ENCODE measurements around the gene CD207. TPM values are rescaled to one million over a fixed set of nuclear protein-coding genes. Genes with fewer than 3 reads are reported as not detected.

CD207 gene
- total and polyA plus RNA-seq, 5 donors = 0.18 to 0.23 (median 0.20) TPM; not detected in 1

DNA sequence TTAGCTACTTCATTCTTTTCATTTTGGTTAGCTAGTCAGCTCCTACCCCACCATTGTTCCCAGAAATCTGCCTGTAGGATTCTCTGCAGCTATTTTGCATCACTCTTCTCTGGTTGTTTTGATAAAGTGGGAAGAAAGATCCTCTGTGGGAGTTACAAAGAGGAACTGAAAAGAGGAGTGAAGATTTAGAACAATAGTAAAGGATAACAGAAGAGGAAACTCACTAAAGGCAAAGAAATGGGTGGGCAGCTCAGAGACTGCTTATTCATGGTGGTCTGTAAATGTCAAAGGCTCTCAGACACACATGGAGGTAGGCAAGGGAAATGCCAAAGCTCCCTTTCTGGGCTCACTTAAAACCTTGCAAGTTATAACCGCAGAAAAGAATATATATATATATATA, 17.2 kb upstream of the CD207 start:
- Histone ChIP-seq H3K27ac (ENCODE audit: low read length) (no peak overlapping the region), H3K4me3 (ENCODE audit: low read length) (no peak overlapping the region), H3K27me3 (ENCODE audit: control insufficient read depth, insufficient read depth) (no peaks in the 10 kb centered on the region), H3K9me3 (ENCODE audit: control insufficient read depth, low read length) (no peaks in the 10 kb centered on the region), H3K4me1 (ENCODE audit: control insufficient read depth, insufficient read depth, low read length) (no peaks in the 10 kb centered on the region)
- no peak for DNase-seq
- ATAC-seq = no peak
- intact Hi-C loops (cut with DNase I) = no loop called here
- WGBS = 79% methylated on average over 1 of the region's 1 CpG

DNA sequence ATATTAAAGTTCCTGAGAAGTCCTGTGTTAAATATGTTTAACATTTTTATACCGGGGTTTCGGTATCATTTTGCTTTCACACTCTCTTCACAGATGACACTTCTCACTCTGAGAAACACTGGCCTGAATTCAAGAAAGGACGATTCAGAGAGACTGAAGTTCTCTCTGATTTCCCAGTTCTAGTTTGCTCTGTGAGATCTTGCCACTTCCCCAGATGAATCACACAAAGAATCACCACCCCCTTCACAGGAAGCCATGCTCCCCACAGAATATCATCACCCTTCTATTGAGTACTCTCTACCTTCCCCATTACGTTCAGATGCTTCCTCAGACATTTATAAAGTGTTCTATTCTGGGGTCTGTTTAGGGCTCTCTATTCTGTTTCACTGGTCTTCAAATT, 16.1 kb upstream of the CD207 start:
- H3K27ac ChIP-seq (ENCODE audit: low read length) = no peak overlapping the region
- no peak overlapping the region for H3K4me3 ChIP-seq (ENCODE audit: low read length)
- intact Hi-C loops (cut with DNase I) = no loop called here
- no peaks in the 10 kb centered on the region for H3K4me1 ChIP-seq (ENCODE audit: control insufficient read depth, insufficient read depth, low read length)
- H3K9me3 ChIP-seq (ENCODE audit: control insufficient read depth, low read length) = no peaks in the 10 kb centered on the region
- ATAC-seq = no peak
- 29% methylated on average over 4 of the region's 4 CpGs for WGBS
- no peaks in the 10 kb centered on the region for H3K27me3 ChIP-seq (ENCODE audit: control insufficient read depth, insufficient read depth)
- DNase-seq = no peak

DNA sequence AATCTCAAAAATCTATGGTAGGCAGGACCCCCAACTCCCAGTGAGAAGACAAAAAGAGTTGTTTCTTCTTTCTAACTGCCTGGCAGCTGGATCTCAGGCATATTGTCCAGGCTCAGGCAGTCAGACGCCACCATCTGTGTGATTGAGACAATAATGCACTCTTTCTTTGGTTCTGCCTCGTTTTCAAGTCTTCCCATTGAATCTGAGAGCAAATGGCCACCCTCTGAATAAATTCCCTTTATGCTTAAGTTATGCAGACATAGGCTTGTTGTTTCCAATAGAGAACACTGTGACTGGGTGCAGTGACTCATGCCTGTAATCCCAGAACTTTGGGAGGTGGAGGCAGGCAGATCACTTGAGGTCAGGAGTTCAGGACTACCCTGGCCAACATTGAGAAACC, 15.3 kb upstream of the CD207 start:
- Histone ChIP-seq H3K4me1 (ENCODE audit: control insufficient read depth, insufficient read depth, low read length) (no peaks in the 10 kb centered on the region), H3K27me3 (ENCODE audit: control insufficient read depth, insufficient read depth) (no peaks in the 10 kb centered on the region), H3K27ac (ENCODE audit: low read length) (no peak overlapping the region), H3K4me3 (ENCODE audit: low read length) (no peak overlapping the region), H3K9me3 (ENCODE audit: control insufficient read depth, low read length) (no peaks in the 10 kb centered on the region)
- ATAC-seq (no peak), DNase-seq (no peak)
- intact Hi-C loops (cut with DNase I) = no loop called here
- 54% methylated on average over 2 of the region's 2 CpGs for WGBS

DNA sequence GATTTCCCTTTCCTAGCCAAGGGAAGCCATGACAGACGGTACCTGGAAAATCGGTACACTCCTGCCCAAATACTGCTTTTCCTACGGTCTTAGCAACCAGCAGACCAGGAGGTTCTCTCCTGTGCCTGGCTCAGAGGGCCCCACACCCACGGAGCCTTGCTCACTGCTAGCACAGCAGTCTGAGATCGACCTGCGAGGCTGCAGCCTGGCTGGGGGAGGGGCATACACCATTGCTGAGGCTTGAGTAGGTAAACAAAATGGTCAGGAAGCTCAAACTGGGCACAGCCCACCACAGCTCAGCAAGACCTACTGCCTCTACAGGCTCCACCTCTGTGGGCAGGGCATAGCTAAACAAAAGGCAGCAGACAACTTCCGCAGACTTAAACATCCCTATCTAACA, 6.8 kb upstream of the CD207 start:
- intact Hi-C loops (cut with DNase I) = no loop called here
- Histone ChIP-seq H3K4me3 (ENCODE audit: low read length) (no peak overlapping the region), H3K9me3 (ENCODE audit: control insufficient read depth, low read length) (no peaks in the 10 kb centered on the region), H3K27ac (ENCODE audit: low read length) (no peak overlapping the region), H3K27me3 (ENCODE audit: control insufficient read depth, insufficient read depth) (no peaks in the 10 kb centered on the region), H3K4me1 (ENCODE audit: control insufficient read depth, insufficient read depth, low read length) (no peaks in the 10 kb centered on the region)
- ATAC-seq (no peak), DNase-seq (no peak)
- whole genome bisulfite sequencing = 89% methylated on average over 7 of the region's 7 CpGs

DNA sequence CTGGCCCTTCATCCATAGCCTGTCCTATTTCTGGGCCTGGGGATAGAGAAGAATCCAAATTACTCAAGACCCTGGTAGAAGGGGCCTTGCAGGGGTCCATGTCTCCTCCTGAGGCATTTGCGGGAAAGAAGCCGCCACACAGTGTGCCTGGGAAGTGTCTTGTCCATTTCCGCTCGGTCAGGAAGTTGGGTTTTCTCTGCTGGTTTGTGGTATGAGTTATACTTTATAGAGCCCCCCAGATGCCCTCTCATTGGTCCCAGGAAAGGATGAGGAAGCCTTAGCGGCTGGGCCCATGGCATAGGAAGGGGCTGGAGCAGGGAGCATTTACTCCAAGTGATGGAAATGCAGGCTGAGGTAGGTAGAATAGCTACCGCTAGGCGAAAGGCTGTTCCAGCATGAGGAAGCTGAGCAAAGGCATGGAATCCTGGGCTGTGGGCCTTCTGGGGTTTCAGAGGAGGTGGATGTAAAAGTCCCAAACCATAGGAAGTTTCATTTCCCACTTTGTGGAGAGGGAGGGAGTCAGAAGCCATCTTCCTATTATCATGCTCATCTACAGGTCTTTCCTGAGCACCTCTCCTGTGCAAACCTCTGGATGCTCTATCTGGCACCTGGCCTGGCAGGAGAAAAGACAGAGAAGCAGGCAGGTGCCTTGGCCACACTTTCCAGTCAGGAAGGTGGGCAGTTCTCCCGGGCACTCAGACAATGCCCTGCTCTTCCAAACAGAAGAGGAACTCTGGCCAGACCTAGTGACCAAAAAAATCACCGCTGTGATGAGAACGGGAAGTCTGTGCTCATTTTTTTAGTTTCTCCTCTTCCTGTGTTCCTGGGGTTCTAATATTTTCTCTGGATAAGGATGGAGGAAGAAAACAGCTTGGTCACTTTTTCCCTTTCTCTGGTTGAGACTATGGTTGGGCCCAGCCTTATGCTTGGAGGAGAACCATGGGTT, 2.6 kb upstream of the CD207 start:
- DNase-seq (peak in 1 of 3 donors; percentile 14), ATAC-seq (no peak)
- no peak overlapping the region for H3K27ac ChIP-seq (ENCODE audit: low read length)
- no peaks in the 10 kb centered on the region for H3K4me1 ChIP-seq (ENCODE audit: control insufficient read depth, insufficient read depth, low read length)
- H3K9me3 ChIP-seq (ENCODE audit: control insufficient read depth, low read length) = no peaks in the 10 kb centered on the region
- H3K27me3 ChIP-seq (ENCODE audit: control insufficient read depth, insufficient read depth) = no peaks in the 10 kb centered on the region
- 75% methylated on average over 10 of the region's 10 CpGs for WGBS
- H3K4me3 ChIP-seq (ENCODE audit: low read length) = no peak overlapping the region
- intact Hi-C loops (cut with DNase I) = no loop called here

DNA sequence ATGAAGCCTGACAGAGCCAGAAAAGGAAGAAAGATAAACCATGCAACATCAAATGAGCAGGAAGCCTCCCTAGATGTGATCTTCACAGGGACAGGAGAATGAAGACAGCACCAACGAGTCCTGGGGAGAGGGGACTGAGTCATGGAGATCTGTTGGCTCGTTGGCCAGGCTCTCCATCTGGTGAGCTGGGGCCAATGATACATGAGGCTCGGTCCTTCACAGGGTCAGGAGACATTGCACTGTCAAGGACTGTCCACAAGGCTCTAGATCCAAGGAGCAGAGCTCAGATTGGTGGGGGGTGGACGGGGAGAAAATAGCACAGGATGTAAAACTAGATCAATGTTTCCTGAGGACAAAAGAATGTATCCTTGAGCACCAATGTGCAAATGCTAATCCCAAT, 735 bp downstream of the CD207 start:
- Histone ChIP-seq H3K4me3 (ENCODE audit: low read length) (no peak overlapping the region), H3K9me3 (ENCODE audit: control insufficient read depth, low read length) (no peaks in the 10 kb centered on the region), H3K27me3 (ENCODE audit: control insufficient read depth, insufficient read depth) (no peaks in the 10 kb centered on the region), H3K27ac (ENCODE audit: low read length) (no peak overlapping the region), H3K4me1 (ENCODE audit: control insufficient read depth, insufficient read depth, low read length) (peaks cover 3% of the 10 kb centered on the region)
- intact Hi-C loops (cut with DNase I) = no loop called here
- DNase-seq = no peak
- 62% methylated on average over 4 of the region's 4 CpGs for whole genome bisulfite sequencing
- ATAC-seq = no peak

DNA sequence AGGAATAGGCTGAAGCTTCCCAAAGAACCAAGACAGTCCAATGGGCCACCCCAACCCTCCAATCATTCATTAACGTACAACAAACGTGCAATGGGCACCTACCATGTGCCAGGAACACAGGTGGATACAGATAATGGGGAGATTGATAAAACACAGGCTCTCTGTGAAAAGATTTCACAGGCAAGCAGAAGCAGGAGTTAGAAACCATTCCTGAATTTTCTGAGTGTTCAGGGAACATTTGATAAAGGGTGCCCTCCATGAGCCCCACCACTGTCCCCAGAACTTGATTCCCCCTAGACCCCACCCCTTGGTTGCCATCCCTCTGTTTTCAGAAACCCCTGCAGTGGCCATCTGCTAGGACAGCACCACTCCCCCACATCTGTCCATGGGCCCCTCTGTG, 1.5 kb downstream of the CD207 start:
- no peak overlapping the region for H3K4me3 ChIP-seq (ENCODE audit: low read length)
- no peak for ATAC-seq
- WGBS = 87% methylated on average over 2 of the region's 2 CpGs
- peaks cover 3% of the 10 kb centered on the region for H3K4me1 ChIP-seq (ENCODE audit: control insufficient read depth, insufficient read depth, low read length)
- H3K27me3 ChIP-seq (ENCODE audit: control insufficient read depth, insufficient read depth) = no peaks in the 10 kb centered on the region
- DNase-seq = no peak
- H3K27ac ChIP-seq (ENCODE audit: low read length) = no peak overlapping the region
- intact Hi-C loops (cut with DNase I) = no loop called here
- no peaks in the 10 kb centered on the region for H3K9me3 ChIP-seq (ENCODE audit: control insufficient read depth, low read length)

DNA sequence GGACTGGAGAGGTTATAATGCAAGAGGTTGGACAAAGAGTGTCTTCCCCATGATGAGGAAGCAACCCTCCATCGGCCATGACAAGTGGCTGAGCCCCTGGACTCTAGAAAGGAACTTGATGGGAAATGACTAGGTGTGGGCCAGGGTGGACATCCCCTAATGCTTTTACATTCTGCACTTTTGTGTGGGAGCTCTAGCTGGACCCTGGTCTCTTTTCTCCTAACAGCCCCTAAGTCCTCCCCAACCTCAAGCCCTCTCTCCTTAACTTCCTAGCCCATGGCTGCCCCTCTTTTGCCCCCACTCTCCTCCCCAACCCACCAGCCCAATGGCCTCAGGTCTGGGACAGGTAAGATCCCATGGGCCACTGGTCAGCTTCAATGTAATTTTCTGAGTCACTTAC, 2.4 kb downstream of the CD207 start:
- ATAC-seq = no peak
- peaks cover 3% of the 10 kb centered on the region for H3K4me1 ChIP-seq (ENCODE audit: control insufficient read depth, insufficient read depth, low read length)
- WGBS = 71% methylated on average over 1 of the region's 1 CpG
- no peak overlapping the region for H3K4me3 ChIP-seq (ENCODE audit: low read length)
- no peaks in the 10 kb centered on the region for H3K9me3 ChIP-seq (ENCODE audit: control insufficient read depth, low read length)
- intact Hi-C loops (cut with DNase I) = no loop called here
- no peaks in the 10 kb centered on the region for H3K27me3 ChIP-seq (ENCODE audit: control insufficient read depth, insufficient read depth)
- no peak overlapping the region for H3K27ac ChIP-seq (ENCODE audit: low read length)
- no peak for DNase-seq

DNA sequence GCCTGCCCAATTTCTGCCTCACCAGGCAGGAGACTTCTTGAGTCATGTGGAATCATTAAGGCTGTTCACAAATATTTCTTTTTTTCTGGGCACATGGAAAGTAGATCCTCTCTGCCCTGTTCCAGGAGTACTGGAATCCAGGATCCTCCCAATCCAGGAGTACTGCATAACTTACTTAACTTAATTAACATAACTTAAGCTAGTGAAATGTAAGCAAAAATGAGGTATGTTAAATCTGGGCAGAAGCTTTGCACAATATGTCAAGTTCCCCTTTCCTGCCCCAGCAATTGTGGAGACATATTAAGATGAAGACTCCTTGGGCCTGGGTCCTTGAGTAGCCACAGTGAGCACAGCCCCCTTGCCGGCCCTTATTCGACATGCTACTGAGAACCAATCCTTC, 3.2 kb downstream of the CD207 start:
- no peak overlapping the region for H3K27ac ChIP-seq (ENCODE audit: low read length)
- no peak for ATAC-seq
- no peak for DNase-seq
- 97% methylated on average over 2 of the region's 2 CpGs for WGBS
- intact Hi-C loops (cut with DNase I) = no loop called here
- peaks cover 3% of the 10 kb centered on the region for H3K4me1 ChIP-seq (ENCODE audit: control insufficient read depth, insufficient read depth, low read length)
- H3K27me3 ChIP-seq (ENCODE audit: control insufficient read depth, insufficient read depth) = no peaks in the 10 kb centered on the region
- H3K9me3 ChIP-seq (ENCODE audit: control insufficient read depth, low read length) = no peaks in the 10 kb centered on the region
- no peak overlapping the region for H3K4me3 ChIP-seq (ENCODE audit: low read length)

DNA sequence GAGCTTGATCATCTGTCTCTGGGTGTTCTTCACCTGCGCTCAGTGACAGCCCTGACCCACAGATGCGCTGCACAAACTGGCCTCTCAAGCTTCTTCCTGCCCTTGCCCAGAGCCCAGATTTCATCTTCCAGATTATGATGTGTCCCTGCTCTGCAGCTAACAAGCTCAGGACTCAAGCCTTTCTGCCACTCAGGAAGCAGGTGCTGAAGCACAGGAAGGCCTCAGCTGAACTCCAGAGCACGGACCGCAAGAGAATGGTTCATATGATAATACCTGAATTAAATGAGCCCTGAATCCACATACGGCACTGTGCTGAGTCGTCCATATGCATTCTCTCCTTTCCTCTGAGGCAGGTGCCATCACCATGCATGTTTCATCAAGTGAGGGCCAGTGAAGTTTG, 3.8 kb downstream of the CD207 start:
- Histone ChIP-seq H3K27ac (ENCODE audit: low read length) (no peak overlapping the region), H3K9me3 (ENCODE audit: control insufficient read depth, low read length) (no peaks in the 10 kb centered on the region), H3K4me3 (ENCODE audit: low read length) (no peak overlapping the region), H3K27me3 (ENCODE audit: control insufficient read depth, insufficient read depth) (no peaks in the 10 kb centered on the region), H3K4me1 (ENCODE audit: control insufficient read depth, insufficient read depth, low read length) (peaks cover 3% of the 10 kb centered on the region)
- ATAC-seq (no peak), DNase-seq (no peak)
- 63% methylated on average over 6 of the region's 6 CpGs for WGBS
- intact Hi-C loops (cut with DNase I) = no loop called here

DNA sequence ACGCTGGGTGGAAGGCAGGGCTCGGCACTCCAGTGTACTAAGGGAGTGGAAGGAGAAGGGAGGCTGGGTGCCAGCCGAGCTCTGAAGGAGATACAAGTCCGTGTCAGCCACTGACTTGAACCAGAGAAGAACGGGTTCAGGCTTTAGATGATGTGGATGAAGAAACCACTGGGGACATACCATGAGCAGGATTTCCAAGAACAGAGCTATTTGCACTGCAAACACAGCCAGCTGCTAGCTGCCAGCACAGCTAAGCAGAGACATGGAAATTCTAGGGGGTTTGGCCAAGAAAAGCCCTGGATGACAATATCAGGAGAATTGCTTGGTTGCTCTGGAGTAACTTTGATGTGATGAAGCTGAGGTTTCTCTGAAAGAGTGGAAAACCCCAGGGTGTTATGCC, 5.2 kb downstream of the CD207 start:
- Histone ChIP-seq H3K27me3 (ENCODE audit: control insufficient read depth, insufficient read depth) (no peaks in the 10 kb centered on the region), H3K4me3 (ENCODE audit: low read length) (no peak overlapping the region), H3K4me1 (ENCODE audit: control insufficient read depth, insufficient read depth, low read length) (peaks cover 3% of the 10 kb centered on the region), H3K27ac (ENCODE audit: low read length) (no peak overlapping the region), H3K9me3 (ENCODE audit: control insufficient read depth, low read length) (no peaks in the 10 kb centered on the region)
- intact Hi-C loops (cut with DNase I) = no loop called here
- ATAC-seq (peak; percentile 60 to 67), DNase-seq (peak; percentile 31 to 83 (median 64))
- WGBS = 35% methylated on average over 5 of the region's 5 CpGs
